Hematopoietic multipotent progenitor cell treated with erythropoietin and hydrocortisone succinate and interleukin-3 and kit ligand, for 4 days (in vitro differentiated cells): ENCODE results near the gene CDH4.

Experiments
- DNase-seq: peaks from one replicate; pipeline ENCODE4 v3.0.0-alpha.2; 2015

Gene CDH4

DNA sequence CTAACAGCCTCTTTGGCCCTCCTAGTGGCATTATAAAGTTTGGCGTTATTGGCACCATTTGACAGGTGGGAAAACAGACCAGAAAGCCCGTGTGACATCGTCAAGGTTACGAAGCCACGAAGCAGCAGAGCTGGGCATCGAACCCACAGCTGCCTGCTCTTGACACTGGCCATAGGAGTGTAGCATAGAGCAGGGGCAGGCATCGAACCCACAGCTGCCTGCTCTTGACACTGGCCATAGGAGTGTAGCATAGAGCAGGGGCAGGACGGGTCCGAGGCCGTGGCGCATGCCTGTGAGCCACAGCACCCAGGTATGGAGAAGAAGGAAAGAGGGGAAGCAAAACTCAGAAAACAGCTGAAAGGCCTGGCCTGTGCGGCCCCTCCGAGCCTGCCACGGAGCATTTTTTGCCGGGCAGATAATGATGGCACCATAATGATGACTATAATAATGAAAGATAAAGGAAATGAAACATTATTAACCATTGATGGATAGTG is 33.1 kb downstream of the CDH4 start:
- DNase-seq: no peak

DNA sequence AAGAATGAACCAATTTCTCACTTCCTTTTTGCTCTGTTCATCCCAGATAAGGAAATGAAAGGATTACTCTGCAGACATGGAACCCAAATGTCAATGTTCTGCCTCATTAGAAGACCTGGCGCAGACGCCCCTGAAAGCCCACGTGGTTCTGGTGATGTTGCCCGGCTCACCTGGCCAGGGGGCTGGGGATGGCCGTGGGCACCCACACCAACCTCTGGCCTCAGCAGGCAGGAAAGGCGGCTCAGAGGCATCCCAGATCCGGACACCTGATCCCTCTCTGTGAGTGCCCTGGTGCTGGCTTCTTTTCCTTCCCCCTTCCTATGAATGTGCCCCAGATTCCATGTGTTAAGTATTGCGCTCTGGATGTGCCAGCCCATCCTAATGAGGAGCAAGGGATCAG is 33.6 kb downstream of the CDH4 start:
- no peak for DNase-seq

DNA sequence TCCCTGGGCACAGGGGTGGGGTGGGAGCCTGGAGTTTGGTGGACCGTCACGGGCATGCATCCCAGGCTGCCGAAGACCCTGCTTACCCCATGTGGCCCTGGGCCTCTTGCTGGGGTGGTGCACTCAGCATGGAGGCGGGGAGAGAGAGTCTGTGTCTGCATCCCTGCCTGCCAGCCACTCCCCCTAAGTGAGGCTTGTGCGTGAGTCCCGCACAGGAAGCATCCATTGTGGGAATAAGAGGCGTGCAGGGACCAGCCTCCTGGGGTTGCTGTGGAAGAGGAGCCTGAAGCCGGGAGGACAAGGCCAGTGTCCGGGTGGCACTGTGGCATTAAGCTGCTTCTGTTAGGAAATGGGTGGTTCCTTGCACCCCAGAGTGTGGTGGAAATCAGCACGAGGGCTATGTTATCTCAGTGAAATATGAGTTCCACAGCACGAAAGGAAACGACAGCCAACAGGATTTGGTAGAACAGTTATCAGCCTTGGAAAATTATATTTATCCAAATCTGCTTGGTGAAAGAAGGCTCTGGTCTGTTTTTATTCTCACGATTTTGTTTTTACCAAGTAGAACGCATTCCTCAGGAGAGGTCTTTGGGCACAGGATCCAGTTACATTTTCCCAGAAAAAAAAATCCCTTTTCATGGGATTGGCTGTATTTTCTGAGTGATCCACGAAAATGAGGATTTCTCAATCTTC is 35.7 kb downstream of the CDH4 start:
- no peak for DNase-seq

DNA sequence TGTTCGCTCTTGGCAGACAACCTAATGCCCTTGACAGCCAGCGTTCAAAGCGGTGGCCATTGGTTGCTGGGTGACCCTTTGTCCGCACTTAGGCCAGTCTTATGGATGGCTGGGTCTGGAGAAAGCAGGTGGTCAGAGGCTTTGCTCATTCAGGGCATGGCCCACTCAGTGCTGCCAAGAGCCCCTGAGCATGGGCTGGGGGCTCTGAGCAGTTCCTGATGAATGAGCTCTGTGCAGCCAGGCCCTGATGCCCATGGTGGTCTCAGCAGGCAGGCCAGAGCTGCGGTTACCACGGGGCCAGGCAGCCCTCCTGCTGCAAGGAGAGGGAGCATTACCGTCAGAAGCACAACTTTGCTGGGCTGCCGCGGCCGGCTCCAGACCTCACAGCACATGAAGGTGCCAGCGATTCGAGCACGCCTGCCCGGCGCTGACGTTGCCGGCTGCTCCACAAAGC is 36.3 kb downstream of the CDH4 start:
- no peak for DNase-seq

DNA sequence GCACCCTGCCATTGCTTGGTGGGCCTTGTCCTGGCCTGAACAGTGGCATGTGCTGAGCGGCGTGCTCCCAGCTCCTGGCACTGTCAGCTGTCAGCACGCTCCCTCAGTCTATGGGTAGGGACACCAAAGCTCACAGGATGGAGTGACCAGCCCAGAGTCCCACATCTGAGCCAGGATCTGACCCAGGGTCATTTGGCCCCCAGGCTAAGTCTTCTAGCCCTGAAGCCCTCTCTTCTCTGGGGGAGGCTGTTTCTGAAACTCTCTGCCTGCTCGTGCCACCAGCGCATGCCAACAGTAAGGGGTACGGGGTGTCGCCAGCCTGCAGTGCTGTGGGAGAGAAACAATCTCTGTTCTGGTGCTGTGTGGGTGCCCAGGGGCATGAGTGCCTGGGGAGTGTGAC is 37.1 kb downstream of the CDH4 start:
- no peak for DNase-seq

DNA sequence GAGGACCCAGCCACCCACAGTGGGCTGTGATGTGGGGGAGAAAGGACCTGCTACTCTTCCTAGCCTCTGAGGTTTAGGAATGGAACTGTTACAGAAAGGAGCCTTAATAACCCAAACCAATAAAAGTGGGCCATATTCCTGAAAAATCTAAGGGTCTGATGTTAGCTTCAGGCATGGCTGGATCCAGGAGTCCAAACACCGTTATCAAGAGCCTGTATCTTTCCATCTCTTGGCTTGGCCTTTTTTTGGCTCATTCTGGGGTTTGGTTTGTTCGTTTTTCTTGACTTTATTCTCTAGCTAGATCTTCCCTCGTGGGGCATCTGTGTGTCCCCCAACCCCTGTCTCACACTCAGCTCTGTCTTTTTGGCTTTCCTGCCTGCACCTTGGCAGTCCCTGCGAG is 38.7 kb downstream of the CDH4 start:
- no peak for DNase-seq

DNA sequence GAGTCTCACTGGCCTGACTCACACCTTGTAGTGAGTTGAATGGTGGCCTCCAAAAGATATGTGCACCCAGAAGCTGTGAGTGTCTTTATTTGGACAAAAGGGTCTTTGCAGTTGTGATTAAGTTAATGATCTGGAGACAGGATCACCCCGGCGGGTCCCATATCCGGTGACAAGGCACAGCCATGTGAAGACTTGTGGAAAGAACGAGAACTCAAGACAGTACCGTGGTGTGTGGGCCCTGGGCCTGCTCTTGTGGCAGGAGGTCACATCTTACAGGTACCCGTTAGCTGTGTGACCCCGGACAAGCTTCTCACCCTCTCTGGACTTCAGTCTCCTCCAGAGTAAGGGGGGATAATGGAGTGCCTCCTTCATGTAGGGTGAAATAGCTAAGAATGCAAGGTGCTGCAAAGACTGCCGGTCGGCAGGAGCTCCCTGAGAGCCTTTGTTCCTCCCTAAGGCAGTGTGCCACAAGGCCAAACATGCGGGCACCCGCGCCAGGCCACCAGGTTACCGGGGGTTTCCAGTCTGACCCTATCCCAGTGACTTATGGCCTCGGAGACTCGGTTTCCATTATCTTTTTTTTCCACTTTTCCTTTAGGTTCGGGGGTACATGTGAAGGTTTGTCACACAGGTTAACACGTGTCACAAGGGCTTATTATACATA is 39.2 kb downstream of the CDH4 start:
- DNase-seq: no peak

DNA sequence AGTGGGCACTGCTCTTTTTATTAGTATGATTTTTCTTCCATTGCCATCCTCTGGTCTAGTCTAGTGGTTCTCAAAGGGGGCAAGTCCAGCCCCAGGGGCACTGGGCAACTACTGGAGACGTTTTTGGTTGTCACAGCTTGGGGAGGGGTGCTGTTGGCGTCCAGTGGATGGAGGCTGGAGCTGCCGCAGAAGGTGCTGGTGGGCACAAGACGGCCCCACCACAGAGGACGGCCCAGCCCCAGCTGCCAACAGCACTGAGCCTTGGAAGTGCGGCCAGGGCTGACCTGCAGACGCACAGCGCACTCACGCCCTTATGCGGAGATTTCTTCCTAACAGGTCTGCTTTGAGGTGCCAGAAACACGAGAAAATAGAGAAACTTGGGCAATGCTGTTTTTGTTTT is 40.3 kb downstream of the CDH4 start:
- no peak for DNase-seq

DNA sequence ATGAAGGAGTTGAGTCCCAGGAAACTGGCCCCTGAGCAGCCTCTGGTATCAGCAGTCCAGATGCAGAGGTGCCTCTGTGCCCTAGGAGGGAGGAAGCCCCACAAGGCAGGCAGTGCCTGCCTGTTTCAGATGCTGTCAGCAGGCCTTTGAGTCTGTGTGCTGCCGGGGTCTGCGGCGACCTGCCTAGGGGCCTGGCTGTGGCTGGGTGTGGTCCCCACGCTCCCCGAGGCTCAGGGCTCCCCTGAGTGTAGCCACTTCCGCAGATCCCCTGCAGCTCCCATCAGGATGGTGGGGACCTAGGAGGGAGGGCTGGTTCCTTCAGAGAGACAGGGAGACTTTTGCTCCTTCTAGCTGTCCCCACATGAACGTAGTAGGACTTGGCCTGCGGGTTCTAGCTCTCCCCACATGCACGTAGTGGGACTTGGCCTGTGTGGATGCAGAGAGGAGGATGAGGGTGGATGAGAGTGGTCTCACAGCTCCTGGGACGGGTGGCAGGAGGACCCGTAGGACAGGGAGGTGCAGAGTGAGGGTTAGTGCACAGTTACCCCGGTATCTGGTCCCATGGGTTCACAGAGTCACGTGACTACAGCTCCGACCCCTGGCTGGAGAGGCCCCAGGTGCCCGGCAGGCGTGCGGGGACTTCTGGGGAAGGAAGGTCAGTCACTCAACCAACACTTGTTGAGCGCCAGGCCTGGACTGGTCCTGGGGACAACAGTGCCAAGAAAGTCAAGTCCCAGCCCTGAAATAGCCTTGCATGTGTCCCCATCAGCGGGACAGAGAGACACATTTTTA is 41.0 kb downstream of the CDH4 start:
- DNase-seq: no peak

DNA sequence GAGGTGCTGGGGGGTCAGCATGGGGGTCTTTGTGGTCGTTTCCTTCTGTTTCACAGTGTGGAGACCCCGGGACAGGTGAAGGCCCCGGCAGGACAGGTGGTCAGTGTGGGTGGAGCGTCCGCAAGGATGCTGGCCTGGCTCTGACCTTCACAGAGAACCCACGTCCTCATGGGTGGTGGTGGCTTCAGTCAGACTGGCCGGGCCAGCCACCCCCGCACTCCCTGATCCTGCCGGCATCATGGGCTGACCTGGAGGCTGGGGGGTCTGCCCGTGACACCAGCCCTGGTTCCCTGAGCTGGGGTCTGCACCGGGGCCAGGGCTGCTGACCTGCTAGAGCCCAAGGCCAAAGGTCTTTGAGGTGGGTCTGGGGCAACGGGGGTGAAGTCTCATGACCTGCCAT is 41.9 kb downstream of the CDH4 start:
- no peak for DNase-seq

DNA sequence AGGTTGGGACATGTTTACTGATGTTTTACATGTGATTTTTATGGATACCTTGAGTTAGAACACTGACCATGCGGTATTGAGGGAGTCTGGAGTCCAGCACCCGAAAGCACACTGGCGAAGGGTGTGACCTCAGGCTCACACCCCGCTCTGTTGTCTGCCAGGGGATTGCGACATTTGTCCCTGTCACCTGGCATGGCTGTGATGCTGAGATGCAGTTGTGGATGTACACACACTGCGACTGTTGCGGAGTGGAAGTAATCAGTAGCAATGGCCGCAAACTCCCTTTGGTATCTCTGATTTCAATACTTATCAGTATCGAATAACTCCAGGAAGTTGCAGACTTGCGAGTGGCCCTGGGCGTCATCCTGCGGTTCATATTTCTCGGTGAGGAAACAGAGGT is 43.2 kb downstream of the CDH4 start:
- DNase-seq: no peak

DNA sequence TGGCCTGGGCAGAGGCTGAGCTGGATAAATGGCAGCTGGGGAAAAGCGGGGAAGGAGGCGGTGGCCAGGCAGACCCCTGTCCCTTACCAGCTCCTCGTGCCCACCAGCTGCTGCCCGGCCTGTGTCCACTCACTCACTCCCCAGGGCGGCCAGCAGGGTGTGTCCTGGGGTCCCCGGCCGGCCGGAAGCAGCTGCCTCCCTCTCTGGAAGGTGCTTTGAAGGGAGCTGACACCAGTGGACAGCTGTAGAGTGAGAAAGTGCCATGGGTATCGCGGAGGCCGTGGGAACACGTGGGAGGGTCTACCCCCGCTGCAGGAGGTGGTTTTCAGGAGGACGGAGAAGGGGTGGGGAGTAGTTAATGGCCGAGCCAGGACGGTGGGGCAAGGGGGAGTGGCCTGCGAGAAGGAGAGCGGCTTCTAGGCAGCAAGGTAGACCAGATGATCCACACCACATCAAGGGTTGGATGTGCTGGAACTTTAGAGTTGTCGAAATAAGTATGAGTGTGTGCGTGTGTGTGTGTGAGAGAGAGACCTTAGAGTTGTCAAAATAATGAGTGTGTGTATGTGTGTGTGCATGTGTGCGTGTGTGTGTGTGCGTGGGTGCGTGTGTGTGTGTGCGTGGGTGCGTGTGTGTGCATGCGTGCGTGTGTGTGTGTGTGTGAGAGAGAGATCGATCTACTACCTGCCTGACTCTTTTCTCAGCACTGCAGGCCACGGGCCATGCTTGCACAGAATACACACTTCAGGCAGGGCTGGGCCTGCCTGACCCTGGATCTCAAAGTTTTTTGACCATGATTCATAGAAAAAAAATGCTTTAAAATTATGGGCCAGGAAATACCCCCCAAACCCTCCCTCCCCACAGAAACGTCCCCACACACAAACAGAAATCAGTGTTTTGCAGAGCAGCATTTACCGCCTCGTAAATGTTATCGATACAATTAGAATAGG is 43.9 kb downstream of the CDH4 start:
- DNase-seq: no peak

DNA sequence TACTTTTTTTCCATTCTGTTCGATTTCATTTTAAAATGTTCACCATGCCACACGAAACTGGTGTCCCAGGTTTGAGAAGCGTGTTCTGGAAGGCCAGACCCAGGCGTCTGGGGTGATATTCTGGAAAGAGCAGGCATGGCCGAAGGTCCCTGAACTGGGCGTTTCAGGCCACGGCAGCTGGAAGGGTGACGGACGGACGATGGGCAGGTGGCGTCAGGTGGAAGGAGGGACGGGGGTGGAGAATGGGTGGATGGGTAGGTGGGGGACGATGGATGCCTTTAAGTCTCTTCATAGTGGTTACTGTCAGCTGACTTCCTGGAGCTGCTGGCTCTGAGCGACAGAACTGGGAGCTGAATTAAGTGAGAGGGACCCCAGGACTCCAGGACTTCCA is 44.6 kb downstream of the CDH4 start:
- no peak for DNase-seq

DNA sequence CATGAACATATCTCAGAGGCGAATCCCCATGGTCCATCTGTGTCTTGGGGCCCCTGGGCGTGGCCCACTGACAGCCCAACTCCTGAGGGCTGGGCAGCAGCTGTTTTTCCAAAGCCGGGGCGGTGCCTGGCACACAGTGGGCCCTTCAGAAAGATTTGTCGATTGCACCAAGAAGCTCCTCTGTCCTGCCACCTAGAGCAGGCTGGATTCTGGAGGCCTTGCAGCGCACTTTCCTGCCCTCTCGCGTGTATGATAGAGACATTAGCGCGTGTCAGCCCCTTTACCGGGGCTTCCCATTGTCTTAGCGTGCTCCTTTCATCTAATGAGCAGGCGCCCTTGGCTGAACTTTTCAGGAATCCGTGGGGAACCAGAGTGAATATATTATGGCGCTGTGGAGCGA is 45.4 kb downstream of the CDH4 start:
- no peak for DNase-seq

DNA sequence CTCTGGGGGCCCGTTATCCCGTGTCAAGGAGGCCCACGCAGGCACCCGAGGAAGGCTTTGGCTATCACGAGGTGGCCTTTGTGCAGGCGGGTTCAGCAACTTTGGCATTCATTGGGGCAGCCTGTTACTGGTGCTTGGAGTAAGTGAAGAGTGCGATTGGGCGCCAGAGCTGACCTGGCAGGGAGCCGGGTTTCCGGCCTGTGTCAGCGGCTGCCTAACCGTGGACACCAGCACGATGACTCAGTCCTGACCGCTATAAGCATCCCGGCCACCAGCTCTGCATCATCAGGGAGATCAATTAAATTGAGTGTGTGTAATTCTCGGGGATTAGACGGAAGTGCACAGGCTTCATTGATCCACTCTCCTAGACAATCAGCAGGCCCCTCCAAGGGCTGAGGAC is 45.9 kb downstream of the CDH4 start:
- no peak for DNase-seq

DNA sequence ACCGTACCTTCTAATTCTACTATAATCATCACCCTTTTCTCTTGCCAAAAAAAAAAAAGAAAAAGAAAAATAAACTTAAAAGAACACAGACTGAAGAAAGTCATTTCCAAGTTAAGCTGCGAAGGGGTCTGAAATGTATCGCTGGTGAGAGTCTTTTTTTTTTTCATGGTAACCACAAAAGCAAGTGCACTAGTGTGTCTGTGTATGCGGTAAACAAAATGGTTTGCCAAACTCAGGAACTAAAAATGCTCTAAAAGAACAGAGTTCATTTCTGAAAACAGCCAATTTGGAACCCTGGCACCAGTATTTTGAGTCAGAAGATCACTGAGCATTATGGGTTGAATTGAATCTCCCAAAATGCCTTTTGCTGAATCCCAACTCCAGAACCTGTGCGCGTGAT is 46.6 kb downstream of the CDH4 start:
- no peak for DNase-seq

DNA sequence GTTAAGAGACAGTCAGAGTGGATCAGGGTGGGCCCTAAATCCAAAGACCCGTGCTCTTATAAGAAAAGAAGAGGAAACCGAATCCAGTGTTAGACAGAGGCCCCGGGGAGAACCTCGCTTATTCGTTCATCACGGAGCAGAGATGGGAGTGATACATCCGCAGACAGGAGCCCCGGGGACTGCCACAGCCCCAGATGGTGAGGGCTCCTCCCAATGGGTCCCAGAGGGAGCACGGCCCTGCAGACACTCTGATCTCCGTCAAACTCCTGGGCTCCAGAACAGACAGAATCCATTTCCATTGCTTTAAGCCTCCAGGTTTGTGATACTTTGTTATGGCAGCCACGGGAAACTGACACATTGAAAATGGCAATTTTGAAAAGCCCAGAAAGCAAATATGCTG is 47.0 kb downstream of the CDH4 start:
- DNase-seq: no peak

DNA sequence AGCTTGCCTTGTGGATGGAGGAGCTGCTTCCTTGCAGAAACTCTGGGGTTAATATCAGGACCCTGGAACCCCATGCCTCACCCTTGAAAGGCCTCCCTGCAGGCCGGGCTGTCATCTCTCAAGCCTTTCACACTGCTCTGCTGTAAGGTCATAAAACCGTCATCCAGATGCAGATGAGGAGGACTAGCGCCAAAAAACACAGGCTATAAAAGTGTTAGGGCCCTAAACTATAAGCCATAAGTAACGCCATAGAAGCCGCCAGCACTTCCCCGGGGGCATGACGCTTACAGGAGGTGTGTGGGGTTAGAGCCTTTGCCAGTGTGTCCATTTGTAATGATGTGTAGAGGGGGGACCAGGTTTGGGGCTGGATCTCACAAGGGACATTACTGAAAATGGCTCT is 47.6 kb downstream of the CDH4 start:
- DNase-seq: no peak

DNA sequence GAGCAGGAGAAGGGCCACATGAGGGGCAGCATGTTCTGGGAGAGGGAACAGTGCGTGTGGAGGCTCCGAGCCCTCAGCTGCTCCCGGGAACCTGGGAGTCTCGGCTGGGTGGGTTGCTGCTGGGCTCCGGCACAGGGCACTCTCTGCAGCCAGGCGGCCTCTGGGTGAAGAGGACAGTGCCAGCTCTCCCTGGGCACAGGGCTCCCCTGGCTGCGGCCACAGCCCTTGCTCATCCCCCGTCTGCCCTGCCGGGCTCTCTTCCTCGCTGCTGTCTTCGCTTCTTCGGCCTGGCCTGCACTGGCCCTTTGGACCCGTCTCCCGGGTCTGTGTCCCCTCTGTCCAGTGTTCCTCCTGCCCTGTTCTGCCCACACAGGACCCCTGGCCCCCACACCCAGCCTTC is 48.2 kb downstream of the CDH4 start:
- no peak for DNase-seq

DNA sequence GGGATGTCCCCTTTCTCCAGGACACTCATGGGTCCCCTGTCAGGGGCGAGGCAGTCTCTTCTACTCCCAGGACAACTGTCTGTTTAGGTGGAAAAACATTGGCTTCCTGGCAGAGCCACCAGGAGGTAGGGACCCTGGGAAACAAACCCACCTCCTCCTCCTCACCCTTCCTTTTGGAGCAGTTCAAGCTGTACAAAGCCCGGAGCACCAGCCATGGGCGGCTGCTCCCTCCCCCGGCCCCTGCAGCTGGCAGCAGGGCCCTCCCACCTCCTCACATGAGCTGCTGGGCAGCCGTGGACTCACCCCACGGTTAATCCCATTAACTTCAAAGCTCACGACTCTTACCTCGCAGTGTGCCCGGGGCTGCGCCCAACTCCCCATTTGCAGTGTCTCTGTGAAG is 48.6 kb downstream of the CDH4 start:
- no peak for DNase-seq

DNA sequence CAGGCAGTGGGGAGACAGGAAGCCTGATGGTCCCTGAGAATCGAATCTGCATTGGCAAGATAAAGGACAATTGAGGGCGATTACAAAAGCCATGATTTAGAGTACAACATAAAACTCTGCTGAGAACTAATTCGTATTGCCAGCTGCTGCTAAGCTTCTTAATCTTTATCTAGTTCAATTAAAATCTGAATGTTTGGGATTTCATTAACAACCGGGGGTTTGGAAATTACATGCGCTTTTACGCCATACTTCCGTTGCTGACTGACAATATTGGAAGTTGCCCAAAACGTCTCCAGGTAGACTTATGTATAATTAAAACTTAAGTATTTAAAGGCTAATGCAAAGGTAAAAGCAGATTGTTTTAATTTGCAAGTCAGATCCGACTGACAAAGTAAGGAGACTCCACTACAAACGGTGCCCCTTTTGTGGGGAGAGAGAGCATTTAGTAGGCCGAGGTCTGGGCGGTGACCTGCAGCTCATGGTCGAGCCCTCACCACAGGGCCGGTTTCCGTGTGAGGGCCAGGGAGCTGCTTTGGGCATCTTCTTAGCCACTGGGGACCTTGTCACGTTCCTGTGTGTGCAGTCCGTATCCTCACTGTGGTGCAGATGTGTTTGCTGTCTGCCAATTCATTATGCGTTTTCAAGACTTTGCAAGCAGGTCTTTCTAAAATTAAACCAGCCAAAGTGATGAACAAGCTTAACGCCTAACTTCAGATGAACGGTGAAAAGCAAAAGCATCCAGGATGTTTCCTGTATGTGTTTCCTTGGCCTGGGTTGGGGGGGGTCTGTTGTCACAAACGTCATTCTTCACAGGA is 49.9 kb downstream of the CDH4 start:
- no peak for DNase-seq

DNA sequence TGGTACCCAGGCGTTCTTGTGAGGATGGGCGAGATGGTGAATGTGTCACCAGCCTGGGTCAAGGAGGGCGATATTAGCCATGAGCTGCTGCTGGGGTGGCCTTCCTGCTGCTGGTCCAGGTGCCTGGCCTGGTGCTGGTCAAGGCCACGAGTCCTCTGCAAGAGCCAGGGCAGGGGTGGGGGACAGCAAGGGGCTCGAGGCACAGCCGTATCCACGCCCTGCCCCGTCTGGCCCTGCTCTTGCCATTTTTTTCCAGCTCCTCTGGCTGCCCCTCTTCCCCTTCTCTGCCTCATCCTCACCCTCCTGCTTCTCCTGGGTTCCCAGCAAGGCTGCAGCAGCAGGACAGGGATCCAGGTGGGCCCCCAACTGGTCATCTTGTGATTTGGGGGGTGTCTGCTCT is 51.2 kb downstream of the CDH4 start:
- no peak for DNase-seq
